Activated T-cell treated with anti-CD3 and anti-CD28 coated beads for 4 hours (primary cell): ENCODE data around the gene LTBP3.

ENCODE experiments used
- DNase-seq: peaks from one replicate; pipeline ENCODE4 v3.0.0-alpha.2; 2020

LTBP3 gene

GRCh38 chr11:65552388-65552951, 5.7 kb downstream of the LTBP3 start:
- no peak for DNase-seq

GRCh38 chr11:65551572-65552387, 6.4 kb downstream of the LTBP3 start:
- DNase-seq, result no peak

DNA sequence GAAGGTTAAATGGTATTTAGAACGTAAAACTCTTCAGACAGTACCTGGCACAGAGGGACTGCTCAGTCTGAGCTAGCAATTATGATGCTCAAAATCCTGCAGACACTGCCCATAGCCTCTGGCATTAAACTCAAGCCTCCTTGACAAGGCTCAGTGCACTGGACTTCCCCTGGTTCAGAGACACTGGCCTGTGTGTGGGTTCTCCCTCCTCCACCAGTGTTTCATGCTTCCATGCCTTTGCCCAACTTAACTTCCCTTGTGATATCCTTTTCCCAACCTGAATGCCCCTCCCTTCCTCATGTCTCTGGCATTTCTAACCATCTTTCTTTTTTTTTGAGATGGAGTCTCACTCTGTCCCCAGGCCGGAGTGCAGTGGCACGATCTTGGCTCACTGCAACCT, 9.1 kb downstream of the LTBP3 start:
- no peak for DNase-seq

GRCh38 chr11:65548395-65548794, 9.8 kb downstream of the LTBP3 start:
- no peak for DNase-seq

DNA sequence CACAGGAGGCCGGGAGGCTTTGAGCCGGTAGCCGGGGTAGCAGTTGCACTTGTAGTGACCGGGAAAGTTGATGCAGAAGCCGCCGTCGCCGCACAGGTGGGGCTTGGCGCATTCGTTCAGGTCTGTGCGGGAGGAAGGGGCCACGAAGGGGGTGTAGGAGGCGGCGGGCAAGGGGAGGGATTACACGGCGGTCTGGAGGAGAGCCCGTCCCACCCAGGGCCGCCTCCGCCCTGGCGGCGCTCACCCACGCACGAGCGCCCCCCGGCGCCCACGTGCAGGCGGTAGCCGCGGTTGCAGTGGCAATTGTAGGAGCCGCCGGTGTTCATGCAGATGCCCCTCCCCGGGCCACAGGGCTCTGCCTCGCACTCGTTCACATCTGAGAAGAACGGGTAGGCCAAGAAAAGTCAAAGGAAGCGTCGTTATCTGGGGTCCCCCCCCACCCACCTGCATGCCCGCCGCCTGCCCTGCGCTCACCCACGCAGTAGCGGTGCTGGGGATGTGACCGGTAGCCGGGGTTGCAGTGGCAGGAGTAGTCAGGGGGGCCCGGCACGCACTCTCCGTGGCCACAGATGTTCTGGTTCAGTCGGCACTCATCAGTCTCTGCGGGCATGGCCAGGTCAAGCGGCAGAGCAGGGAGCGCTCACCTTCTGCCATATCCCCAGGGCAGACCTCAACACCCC, 10.6 kb downstream of the LTBP3 start:
- DNase-seq, result no peak

DNA sequence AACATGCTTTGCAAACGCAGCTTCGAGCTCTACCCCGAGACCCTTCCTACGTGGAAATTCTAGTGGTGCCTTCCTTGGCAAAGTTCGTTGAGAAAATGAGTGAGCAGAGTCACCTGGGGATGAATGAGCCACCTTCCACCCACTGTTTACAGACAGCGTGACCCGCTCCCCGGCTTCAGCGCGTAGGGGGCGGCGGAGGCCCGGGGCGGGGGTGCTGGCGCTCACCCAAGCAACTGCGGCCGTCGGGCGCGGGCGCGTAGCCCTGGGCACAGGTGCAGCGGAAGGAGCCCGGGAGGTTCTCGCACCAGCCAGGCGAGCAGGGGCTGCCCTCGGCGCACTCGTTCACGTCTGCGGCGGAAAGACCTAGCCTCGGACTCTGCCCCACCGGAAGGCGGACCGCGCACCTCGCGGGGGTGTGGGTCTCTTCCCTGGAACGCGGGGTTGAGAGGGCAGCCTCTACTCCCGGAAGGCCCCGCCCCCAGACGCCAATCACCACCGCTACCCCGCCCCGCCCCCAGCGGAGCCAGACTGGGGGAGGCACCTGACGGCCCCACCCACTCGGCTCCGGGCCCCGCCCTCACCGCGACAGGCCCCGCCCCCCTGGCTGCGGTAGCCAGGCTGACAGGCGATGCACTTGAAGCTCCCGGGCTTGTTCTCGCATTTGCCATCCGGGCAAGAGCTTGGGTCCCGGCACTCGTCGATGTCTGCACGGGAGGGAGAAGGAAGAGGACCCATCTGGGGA, 11.8 kb downstream of the LTBP3 start:
- DNase-seq, result peak; percentile 99

DNA sequence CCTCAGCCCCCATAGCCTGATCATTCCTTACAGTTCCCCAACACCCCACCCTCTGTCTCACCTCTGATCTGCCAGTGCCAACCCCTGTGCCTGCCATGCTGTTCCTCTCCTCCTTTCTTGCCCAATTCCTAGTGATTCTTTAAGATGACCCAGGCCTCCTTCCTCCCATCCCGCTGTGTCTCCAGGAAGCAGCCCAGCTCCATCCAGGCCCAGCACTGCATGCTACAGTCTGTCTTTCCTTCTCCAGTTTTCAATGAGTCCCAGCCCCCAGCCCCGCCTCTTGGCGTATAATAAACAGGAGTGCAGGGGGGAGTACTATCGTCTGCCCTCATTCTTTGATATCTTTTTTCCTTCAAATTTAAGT, 12.3 kb downstream of the LTBP3 start:
- DNase-seq, result no peak

DNA sequence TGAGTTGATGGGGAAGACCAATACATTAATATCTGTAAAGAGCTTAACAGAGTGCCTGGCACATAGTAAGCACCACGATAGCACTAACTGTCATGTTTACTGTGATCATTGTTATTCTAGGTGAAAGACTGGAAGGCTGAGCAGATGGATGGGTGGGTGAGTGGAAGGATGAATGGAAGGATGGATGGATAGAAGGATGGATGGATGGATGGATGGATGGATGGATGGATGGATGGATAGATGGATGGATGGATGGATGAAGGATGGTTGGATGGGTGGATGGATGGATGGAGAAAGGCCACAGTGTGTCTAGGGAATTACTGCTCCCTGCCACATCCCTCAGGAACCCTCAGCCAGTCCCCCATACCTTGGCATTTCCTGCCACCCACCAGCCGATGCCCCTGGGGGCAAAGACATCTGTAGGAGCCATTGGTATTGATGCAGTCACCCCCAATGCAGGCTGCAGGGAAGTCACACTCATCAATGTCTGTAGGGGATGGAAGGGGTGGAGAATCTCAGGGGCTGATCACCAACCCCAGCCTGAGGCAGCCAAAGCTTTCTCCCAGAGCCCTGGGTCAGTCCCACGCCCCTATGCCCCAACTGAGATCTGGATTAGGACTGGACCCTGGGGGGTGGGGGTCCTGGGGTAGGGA, 15.3 kb downstream of the LTBP3 start:
- no peak for DNase-seq

DNA sequence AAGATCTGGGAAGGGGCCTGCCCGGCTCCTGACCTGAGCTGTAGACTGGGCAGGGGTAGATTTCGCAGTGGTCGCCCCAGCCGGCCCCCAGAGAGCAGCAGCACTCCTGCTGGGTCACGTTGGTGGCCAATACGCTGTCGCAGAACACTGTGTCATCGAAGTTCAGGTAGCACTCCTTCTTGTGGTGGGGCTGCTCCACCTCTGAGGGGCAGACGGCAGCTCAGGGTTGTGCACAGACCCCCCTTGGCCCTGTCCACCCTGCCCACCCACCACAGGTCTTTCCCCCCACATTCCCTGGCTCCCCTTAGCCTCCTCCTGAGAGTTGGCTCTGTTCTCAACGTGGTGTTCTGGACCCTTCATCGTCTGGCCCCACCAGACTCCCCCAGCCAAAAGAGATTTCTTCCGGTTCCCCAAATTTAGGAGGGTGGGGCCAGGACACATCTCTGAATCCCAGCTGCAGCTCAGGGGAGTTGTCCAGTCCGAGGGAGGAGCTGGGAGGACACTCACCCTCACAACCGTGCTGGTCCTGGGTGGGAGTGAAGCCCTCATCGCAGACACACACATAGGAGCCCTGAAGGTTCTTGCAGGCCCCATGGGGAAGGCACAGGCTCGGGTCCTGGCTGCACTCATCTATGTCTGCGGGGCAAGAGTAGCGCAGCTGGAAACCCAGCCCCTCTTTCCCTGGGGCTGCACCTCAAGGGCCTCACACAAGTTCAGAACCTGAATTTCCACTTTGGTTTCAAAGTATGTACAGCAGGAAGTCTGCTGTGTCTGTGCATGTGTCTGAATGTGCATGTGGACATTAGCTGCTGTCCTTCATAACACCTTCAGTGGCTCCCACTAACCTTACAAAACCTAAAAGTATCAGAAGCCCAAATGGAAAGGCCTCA, 16.8 kb downstream of the LTBP3 start:
- no peak for DNase-seq

- DNase-seq, result peak; percentile 74
Observed at GRCh38 chr11:65540290-65541092, 17.7 kb downstream of the LTBP3 start.

GRCh38 chr11:65539744-65540289, 18.3 kb downstream of the LTBP3 start:
- no peak for DNase-seq

- DNase-seq, result no peak
Observed at GRCh38 chr11:65538915-65539743, 19.0 kb downstream of the LTBP3 start.

GRCh38 chr11:65538232-65538914, 19.8 kb downstream of the LTBP3 start:
- DNase-seq, result no peak

DNA sequence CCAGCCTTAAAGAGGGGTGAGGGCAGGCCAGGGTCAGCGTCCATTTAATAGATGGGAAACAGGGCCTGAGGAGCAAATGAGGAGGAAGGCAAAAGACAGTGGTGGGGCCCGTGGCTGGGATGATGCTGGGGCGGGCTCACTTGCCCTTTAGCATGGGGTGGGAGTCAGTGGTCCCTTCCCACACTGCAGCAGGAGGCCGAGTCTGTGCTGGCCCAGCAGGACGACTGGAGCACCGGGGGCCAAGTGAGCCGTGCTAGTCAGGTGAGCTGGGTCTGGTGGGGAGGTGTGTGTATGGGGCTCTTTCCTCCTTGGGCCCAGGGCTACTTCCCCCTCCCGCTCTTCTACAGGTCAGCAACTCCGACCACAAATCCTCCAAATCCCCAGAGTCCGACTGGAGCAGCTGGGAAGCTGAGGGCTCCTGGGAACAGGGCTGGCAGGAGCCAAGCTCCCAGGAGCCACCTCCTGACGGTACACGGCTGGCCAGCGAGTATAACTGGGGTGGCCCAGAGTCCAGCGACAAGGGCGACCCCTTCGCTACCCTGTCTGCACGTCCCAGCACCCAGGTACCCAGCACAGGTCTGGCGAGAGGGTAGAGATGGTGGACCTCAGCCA, 20.4 kb downstream of the LTBP3 start:
- DNase-seq, result no peak

GRCh38 chr11:65537296-65537597, 20.9 kb downstream of the LTBP3 start:
- DNase-seq, result no peak

- no peak for DNase-seq
Observed at GRCh38 chr11:65536412-65537295, 21.5 kb downstream of the LTBP3 start.

DNA sequence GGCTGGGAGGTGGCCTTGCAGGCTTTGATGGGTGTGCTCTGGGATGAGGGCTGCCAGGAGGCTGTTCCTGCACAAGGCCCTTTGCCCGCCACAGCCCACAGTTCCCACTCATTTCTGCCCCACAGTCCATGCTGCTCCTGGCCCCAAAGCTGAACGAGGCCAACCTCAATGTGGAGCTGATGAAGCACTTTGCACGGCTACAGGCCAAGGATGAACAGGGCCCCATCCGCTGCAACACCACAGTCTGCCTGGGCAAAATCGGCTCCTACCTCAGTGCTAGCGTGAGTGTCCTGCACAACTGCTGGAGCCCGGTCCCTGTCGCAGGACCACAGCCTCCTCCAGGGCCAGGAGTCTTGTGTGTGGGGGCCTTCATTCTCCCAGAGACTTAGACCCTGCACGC, 23.1 kb downstream of the LTBP3 start:
- no peak for DNase-seq
